Hematopoietic multipotent progenitor cell treated with erythropoietin and hydrocortisone succinate and interleukin-3 and kit ligand, for 6 days (in vitro differentiated cells): ENCODE measurements around the gene PDGFRB.

Source experiments
- DNase-seq: peaks from one replicate; pipeline ENCODE4 v3.0.0-alpha.2; 2015

The PDGFRB gene

DNA sequence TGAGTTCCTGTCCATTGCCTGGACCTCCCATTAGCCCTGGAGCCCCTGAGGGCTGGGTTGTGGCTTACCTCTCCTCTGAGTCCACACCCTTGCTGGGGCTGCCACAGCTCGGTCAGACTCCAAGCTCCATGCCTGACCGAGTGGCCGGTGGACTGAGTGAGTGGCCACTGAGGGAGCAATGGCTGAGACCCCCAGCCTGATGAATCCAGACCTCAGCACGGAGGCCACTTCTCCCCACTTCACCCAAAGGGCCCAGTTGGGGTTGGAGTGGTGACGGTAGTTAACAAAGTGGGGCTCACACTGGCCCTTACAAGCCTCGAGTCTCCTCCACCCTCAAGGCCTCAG is 28.8 kb downstream of the PDGFRB start:
- DNase-seq = no peak

DNA sequence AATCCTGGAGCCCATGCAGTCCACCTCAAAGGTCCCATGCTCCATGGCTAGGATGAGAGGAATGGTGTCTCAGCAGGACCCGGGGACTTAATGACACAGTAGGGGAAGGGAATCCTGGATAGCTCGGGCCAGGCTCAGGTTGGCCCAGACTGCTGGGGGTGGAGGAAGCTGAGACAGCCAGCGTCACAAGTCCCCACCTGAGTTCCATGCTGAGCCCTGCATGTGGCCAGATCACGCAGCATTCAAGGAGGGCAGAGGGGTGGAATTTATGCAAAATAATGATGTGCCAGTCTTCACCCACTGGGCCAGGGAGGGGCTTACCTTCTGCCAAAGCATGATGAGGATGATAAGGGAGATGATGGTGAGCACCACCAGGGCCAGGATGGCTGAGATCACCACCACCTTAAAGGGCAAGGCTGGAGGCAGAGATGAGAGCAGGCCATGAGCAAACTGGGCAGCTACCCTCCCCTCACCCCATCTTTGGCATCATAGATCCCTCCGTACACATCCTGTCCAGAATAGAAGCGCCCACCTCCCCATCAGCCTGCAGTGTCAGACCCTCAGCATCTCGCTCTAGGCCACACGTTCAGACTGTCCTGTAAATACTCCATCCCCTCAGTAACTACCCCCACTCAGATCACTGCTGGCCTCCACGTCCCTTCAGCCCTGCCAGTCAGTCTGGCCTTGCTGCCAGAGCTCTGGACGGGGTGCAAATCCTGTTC is 29.3 kb downstream of the PDGFRB start:
- DNase-seq = no peak

DNA sequence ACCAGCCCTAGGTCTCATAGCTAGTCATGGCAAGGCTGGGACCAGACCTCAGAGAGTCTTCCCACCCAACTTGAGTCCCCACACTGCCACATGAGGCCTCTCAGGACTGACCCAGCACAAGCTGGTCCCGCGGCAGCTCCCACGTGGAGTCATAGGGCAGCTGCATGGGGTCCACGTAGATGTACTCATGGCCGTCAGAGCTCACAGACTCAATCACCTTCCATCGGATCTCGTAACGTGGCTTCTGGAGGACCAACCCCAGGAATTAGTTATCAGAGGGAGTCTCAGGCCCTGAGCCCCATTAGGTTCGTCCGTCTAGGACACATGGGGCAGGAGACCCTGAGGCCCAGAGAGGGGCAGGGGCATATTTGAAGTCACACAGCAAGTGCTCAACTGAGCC is 30.3 kb downstream of the PDGFRB start:
- no peak for DNase-seq

- no peak for DNase-seq
Measured at GRCh38 chr5:150124596-150124995, 31.0 kb downstream of the PDGFRB start.

DNA sequence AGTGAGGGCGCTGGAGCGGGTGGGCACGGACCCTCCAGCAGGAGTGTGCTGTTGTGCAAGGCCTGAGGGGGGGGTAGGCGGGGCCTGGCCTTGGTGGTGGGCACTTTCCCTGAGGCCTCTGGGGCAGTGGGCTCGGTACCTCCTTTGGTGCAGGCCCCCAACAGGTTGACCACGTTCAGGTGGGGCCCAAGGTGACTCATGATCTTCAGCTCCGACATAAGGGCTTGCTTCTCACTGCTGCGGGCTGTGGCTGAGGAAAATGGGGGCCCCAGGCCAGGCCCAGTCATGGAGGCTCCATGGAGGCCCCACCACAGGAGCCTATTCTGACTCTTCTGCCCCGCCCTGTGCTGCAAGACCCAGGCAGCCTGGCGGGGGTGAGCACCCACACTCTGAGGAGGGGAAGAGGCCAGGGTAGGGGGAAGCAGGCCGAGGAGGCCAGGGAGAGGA is 31.5 kb downstream of the PDGFRB start:
- no peak for DNase-seq

- no peak for DNase-seq
Measured at GRCh38 chr5:150123542-150123941, 32.1 kb downstream of the PDGFRB start.

GRCh38 chr5:150122536-150123481 is 32.8 kb downstream of the PDGFRB start:
- DNase-seq = no peak

GRCh38 chr5:150122158-150122510 is 33.5 kb downstream of the PDGFRB start:
- DNase-seq = peak; percentile 81

DNA sequence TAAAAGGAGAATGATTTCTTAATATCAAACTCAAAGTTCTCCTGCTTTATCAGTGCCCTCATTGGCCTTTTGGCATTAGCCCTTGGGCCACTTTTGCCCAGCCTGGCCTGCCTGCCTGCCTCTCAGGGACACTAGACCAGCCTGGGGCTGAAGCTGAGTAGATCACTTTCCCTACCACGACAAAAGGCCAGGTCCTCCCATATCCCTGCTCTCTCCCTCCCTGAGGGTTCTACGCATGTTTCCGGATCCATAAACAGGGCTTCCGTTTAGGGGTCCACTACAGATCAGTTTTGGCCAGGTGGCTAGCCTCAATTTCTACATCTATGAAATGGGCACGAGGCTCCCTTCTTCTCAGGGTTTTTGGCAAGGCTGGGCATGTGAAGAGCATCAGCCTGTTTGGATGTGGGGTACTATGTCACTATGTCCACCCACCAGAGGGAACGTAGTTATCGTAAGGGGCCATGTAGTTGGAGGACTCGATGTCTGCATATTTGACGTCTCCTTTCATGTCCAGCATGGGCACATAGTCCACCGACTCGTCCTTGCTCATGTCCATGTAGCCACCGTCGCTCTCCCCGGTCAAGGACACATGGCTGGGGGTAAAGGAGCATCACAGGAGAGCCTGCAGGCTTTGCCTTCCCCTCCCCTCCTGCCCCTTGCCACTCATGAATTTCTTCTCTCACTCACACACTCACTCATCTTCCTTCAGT is 34.0 kb downstream of the PDGFRB start:
- DNase-seq = no peak

- DNase-seq = no peak
Measured at GRCh38 chr5:150120617-150121447, 34.8 kb downstream of the PDGFRB start.

GRCh38 chr5:150120062-150120441 is 35.6 kb downstream of the PDGFRB start:
- DNase-seq = no peak

DNA sequence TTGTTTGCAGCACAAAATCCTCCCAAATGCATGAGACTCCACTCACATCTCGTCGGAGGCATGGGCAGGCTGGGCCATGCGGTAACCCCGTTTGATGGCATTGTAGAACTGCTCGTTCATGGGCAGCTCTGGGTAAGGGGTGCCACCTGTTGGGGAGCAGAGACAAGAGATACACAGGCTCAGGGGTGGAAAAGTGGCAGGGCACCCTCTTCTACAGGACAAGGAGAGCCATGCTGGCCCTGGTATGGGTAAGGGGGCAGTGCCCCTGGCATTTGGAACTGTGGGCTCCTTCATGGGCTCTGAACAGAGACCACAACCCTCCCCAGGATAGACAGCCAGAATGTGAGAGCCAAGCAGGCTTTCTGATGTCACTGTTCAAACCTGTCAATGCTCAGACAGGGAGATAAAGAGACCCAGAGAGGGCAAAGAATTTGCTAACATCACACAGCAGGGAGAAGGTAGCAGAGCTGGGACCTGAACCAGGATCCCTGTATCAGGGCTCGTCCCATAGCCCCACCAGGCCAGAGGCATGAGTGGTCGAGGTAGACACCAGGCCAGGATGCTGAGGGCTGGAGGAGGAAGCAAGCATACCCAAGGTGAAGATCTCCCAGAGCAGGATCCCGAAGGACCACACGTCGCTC is 36.1 kb downstream of the PDGFRB start:
- peak; percentile 54 for DNase-seq

- no peak for DNase-seq
Measured at GRCh38 chr5:150118561-150119229, 37.0 kb downstream of the PDGFRB start.

DNA sequence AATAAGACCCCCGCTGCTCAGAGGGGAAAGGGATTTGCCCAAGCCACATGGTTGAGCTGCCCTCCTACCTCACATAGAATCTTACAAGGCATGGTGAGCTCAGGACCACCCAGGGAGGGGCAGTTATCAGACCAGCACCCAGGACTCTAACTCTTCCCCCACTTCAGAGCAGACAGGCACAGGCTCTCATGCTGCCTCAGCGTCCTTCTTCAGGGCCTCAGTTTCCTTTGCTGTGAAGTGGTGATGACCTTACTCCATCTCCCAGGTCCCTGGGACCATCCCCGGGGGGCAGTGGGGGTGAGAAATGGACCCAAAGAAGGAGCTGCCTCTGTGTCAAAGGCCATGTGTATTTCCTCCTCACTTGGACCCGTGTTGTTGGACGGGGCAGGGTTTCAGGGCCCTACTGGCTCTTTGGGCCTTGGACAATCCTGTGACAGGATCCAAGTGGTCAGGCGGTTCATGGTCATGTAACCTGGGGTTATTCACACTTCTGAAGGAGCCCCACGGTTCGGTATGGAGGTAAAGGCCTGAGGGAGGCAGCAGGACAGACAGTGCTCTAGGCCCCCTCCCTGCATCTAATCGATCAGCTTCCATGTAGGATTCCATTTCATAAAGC is 37.6 kb downstream of the PDGFRB start:
- DNase-seq = no peak

DNA sequence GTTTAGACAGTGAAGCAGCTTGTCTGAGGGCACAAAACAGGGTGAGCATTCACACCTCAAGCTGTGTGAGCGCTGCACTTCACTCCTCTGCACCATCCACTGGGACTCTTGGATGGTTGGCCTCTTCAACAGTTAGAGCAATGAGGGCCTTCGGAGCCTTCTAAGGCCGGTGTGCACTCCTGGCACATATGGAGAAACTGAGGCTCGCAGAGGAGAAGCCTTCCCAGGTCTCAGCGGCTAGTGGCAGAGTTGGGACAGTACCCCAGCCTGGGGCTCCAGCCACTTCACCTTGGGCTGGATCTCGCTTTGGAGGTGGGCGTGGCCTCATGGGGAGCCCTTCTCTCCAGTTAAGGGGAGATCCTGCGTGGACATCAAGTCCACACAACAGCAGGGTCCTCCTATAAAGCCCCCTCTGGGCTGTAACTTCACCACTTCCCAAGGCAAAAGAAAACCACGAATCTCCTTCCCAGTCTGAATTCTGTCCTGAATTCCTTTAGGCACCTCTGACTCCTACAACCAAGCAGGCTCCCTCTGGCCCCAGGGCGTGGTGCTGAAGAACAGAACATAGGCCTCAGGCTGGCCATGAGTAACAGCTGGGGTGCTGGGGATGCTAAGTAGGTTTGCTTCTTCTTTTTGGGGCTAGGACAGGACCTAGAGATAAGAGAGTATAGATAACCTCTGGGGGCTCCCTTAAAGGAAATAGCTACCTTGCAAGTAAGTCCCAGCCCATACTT is 38.8 kb downstream of the PDGFRB start:
- peak; percentile 42 for DNase-seq

GRCh38 chr5:150114773-150115408 is 40.8 kb downstream of the PDGFRB start:
- no peak for DNase-seq

GRCh38 chr5:150114102-150114641 is 41.5 kb downstream of the PDGFRB start:
- no peak for DNase-seq

GRCh38 chr5:150113047-150113744 is 42.4 kb downstream of the PDGFRB start:
- no peak for DNase-seq
